IMR-90 (cell line): ENCODE data around the gene PBXIP1. TPM values are rescaled to one million over a fixed set of nuclear protein-coding genes. Genes with fewer than 3 reads are reported as not detected.

Experiments used
- ATAC-seq: fragments of 200-7000 bp; cut with Tn5 transposase; 2 replicates; pipeline ENCODE4 v1.9.1; 2020; ENCODE audit warnings: low read depth, mild to moderate bottlenecking, moderate library complexity
- BruUV-seq: library from RNA; stranded (reverse); fragments of 400-500 nt; replicated peaks from 2 replicates; lab custom pipeline; 2021; lab: Mats Ljungman, UMichigan
- CTCF ChIA-PET: fragments of 300-600 bp; formaldehyde crosslinking; extraction: SDS; loops from one replicate; lab custom pipeline; 2021; ENCODE audit warnings: antibody characterized with exemption; lab: Yijun Ruan, JAX
- POLR2A ChIA-PET: fragments of 300-600 bp; sonication (Branson Sonifier 250); formaldehyde crosslinking; loops from one replicate; lab custom pipeline; 2022; ENCODE audit warnings: antibody characterized with exemption; ENCODE audit not compliant: unreplicated experiment; lab: Charles Lee
- DNase-seq: peaks from one replicate; pipeline ENCODE4 v3.0.0; 2013
- H2AFZ ChIP-seq: replicated peaks from 2 replicates; pipeline ENCODE3; 2013; ENCODE audit warnings: low read length, mild to moderate bottlenecking; ENCODE audit not compliant: poor library complexity
- H2AK5ac ChIP-seq: 2 replicates; pipeline ENCODE4 v1.6.1; 2013; ENCODE audit warnings: low read depth, low read length, inconsistent platforms
- H2AK9ac ChIP-seq: replicated peaks from 2 replicates; pipeline ENCODE3; 2013; ENCODE audit warnings: mild to moderate bottlenecking, low read depth, low read length, moderate library complexity; ENCODE audit not compliant: poor library complexity
- H2BK120ac ChIP-seq: 2 replicates; pipeline ENCODE4 v1.6.1; 2013; ENCODE audit warnings: low read depth, low read length, inconsistent platforms
- H2BK15ac ChIP-seq: 3 replicates; pipeline ENCODE4 v1.6.1; 2013; ENCODE audit warnings: low read depth, low read length, inconsistent platforms
- H2BK20ac ChIP-seq: 2 replicates; pipeline ENCODE4 v1.6.1; 2013; ENCODE audit warnings: low read depth, mild to moderate bottlenecking, inconsistent platforms, low read length, moderate library complexity
- H2BK5ac ChIP-seq: 2 replicates; pipeline ENCODE4 v1.6.1; 2013; ENCODE audit warnings: mild to moderate bottlenecking, low read depth, low read length, inconsistent platforms; ENCODE audit not compliant: poor library complexity, severe bottlenecking
- H3K14ac ChIP-seq: replicated peaks from 2 replicates; pipeline ENCODE4 v1.6.1; 2013; ENCODE audit warnings: low read depth, low read length, inconsistent platforms
- H3K18ac ChIP-seq: 2 replicates; pipeline ENCODE4 v1.6.1; 2013; ENCODE audit warnings: low read depth, low read length, control low read depth
- H3K23ac ChIP-seq: 2 replicates; pipeline ENCODE4 v1.6.1; 2013; ENCODE audit warnings: low read depth, low read length, inconsistent platforms
- H3K27ac ChIP-seq: 2 replicates; pipeline ENCODE4 v1.5.1; 2013; ENCODE audit warnings: mild to moderate bottlenecking, control low read depth, low read length; ENCODE audit not compliant: insufficient read depth
- H3K27me3 ChIP-seq: 2 replicates; pipeline ENCODE4 v1.6.1; 2013; ENCODE audit warnings: low read length; ENCODE audit not compliant: control insufficient read depth, insufficient read depth
- H3K36me3 ChIP-seq: 2 replicates; pipeline ENCODE4 v1.6.1; 2013; ENCODE audit warnings: low read length, mixed read lengths; ENCODE audit not compliant: control insufficient read depth, insufficient read depth
- H3K4ac ChIP-seq: 2 replicates; pipeline ENCODE4 v1.6.1; 2013; ENCODE audit warnings: low read depth, low read length, inconsistent platforms
- H3K4me1 ChIP-seq: 2 replicates; pipeline ENCODE4 v1.6.1; 2013; ENCODE audit warnings: low read length, mixed read lengths; ENCODE audit not compliant: control insufficient read depth, insufficient read depth
- H3K4me2 ChIP-seq: 2 replicates; pipeline ENCODE4 v1.6.1; 2013; ENCODE audit warnings: low read depth, mild to moderate bottlenecking, control low read depth, low read length, moderate library complexity
- H3K4me3 ChIP-seq: 2 replicates; pipeline ENCODE4 v1.5.1; 2013; ENCODE audit warnings: low read depth, mild to moderate bottlenecking, control low read depth, low read length, moderate library complexity; ENCODE audit not compliant: insufficient read depth
- H3K56ac ChIP-seq: 2 replicates; pipeline ENCODE4 v1.6.1; 2013; ENCODE audit warnings: low read length, inconsistent platforms; ENCODE audit not compliant: insufficient read depth; ENCODE audit errors: extremely low read depth
- H3K79me1 ChIP-seq, 2 experiments: 2 replicates each; pipeline ENCODE4 v1.6.1; 2013; ENCODE audit warnings: low read length in 2 of 2, inconsistent platforms in 1 of 2, low read depth in 1 of 2
- H3K9ac ChIP-seq: 2 replicates; pipeline ENCODE4 v1.6.1; 2013; ENCODE audit warnings: low read depth, low read length, control low read depth
- H3K9me1 ChIP-seq: 2 replicates; pipeline ENCODE4 v1.6.1; 2013; ENCODE audit warnings: low read length, inconsistent platforms; ENCODE audit not compliant: insufficient read depth
- H3K9me3 ChIP-seq: 2 replicates; pipeline ENCODE4 v1.6.1; 2013; ENCODE audit warnings: low read length; ENCODE audit not compliant: control insufficient read depth, insufficient read depth
- H4K20me1 ChIP-seq: 2 replicates; pipeline ENCODE4 v1.6.1; 2013; ENCODE audit warnings: low read length, inconsistent platforms; ENCODE audit not compliant: insufficient read depth
- H4K5ac ChIP-seq: 2 replicates; pipeline ENCODE4 v1.6.1; 2013; ENCODE audit warnings: mild to moderate bottlenecking, low read depth, low read length, control low read depth
- H4K8ac ChIP-seq, 2 experiments: 2 replicates each; pipeline ENCODE4 v1.6.1; 2013; ENCODE audit warnings: low read depth in 2 of 2, low read length in 2 of 2, control low read depth in 1 of 2, inconsistent platforms in 1 of 2
- H4K91ac ChIP-seq: 2 replicates; pipeline ENCODE4 v1.6.1; 2013; ENCODE audit warnings: low read depth, low read length, inconsistent platforms; ENCODE audit not compliant: insufficient read depth
- BHLHE40 ChIP-seq: fragments of 150-350 bp; IDR thresholded peaks from 2 replicates; pipeline ENCODE4 v1.6.1; 2016; ENCODE audit warnings: mild to moderate bottlenecking, low read depth, low read length
- CEBPB ChIP-seq: IDR thresholded peaks from 2 replicates; pipeline ENCODE4 v1.6.1; 2012; ENCODE audit warnings: low read depth, low read length, improper control_type of control experiment
- CHD1 ChIP-seq: IDR thresholded peaks from 2 replicates; pipeline ENCODE4 v1.6.1; 2012; ENCODE audit warnings: low read depth, low read length, improper control_type of control experiment
- CTCF ChIP-seq: conservative IDR thresholded peaks from 2 replicates; pipeline ENCODE4 v1.5.1; 2012; ENCODE audit warnings: mild to moderate bottlenecking, low read depth, low read length, improper control_type of control experiment
- ELK1 ChIP-seq: fragments of 150-350 bp; IDR thresholded peaks from 2 replicates; pipeline ENCODE4 v1.6.1; 2016; ENCODE audit warnings: low read depth, mild to moderate bottlenecking, low read length, moderate library complexity, borderline replicate concordance
- FOS ChIP-seq: fragments of 150-350 bp; IDR thresholded peaks from 2 replicates; pipeline ENCODE4 v1.6.1; 2016; ENCODE audit warnings: low read depth, low read length
- MAZ ChIP-seq: IDR thresholded peaks from 2 replicates; pipeline ENCODE4 v1.6.1; 2012; ENCODE audit warnings: low read depth, mild to moderate bottlenecking, low read length, improper control_type of control experiment, moderate library complexity, borderline replicate concordance
- MXI1 ChIP-seq: IDR thresholded peaks from 2 replicates; pipeline ENCODE4 v1.6.1; 2012; ENCODE audit warnings: low read depth, mild to moderate bottlenecking, low read length, moderate library complexity, borderline replicate concordance
- RAD21 ChIP-seq: IDR thresholded peaks from 2 replicates; pipeline ENCODE4 v1.6.1; 2012; ENCODE audit warnings: low read length, improper control_type of control experiment
- RCOR1 ChIP-seq: IDR thresholded peaks from 2 replicates; pipeline ENCODE4 v1.6.1; 2012; ENCODE audit warnings: mild to moderate bottlenecking, low read length, improper control_type of control experiment; ENCODE audit not compliant: insufficient replicate concordance
- RFX5 ChIP-seq: IDR thresholded peaks from 2 replicates; pipeline ENCODE4 v1.8.0; 2012; ENCODE audit warnings: low read depth, mild to moderate bottlenecking, low read length, moderate library complexity
- SMC3 ChIP-seq: fragments of 150-350 bp; IDR thresholded peaks from 2 replicates; pipeline ENCODE4 v1.6.1; 2016; ENCODE audit warnings: low read depth, mild to moderate bottlenecking, antibody characterized with exemption, low read length, moderate library complexity
- USF2 ChIP-seq: fragments of 150-350 bp; IDR thresholded peaks from 2 replicates; pipeline ENCODE4 v1.6.1; 2017; ENCODE audit warnings: mild to moderate bottlenecking, antibody characterized with exemption, low read length, low read depth
- WGBS, 2 experiments: methylation state at CpG; one replicate each; pipeline versions ENCODE4 v1.1.5 to v1.1.7; 2013; ENCODE audit warnings: missing lambda C conversion rate in 2 of 2; ENCODE audit not compliant: insufficient read length in 1 of 2; ENCODE audit errors: extremely low coverage in 2 of 2; 5-methylcytosine and 5-hydroxymethylcytosine counted together
- dilution Hi-C: fragments of 300-500 bp; cut with HindIII; formaldehyde crosslinking; loops from one replicate; pipeline ENCODE4 v1.14.3; 2018; ENCODE audit warnings: low sequenced_read_pairs; ENCODE audit not compliant: unreplicated experiment
- in situ Hi-C: fragments of 300-500 bp; cut with MboI; formaldehyde crosslinking; loops from 3 replicates; pipeline ENCODE4 v1.14.3; 2019; ENCODE audit warnings: low sequenced_read_pairs, inconsistent platforms, mixed read lengths
- intact Hi-C: fragments of 100-400 bp; cut with micrococcal nuclease; formaldehyde crosslinking; loops from 2 replicates; pipeline ENCODE4 v1.10.0; 2022
- polyA plus RNA-seq, 3 experiments: library from polyadenylated mRNA; depleted of rRNA; stranded (reverse); fragments of >200 nt; gene quantifications; 2 replicates each; pipeline ENCODE4 v1.2.3, GENCODE V29; 2012; ENCODE audit warnings: low replicate concordance in 1 of 3
- total RNA-seq: library from RNA; depleted of rRNA; stranded (reverse); fragments of >200 nt; gene quantifications from 2 replicates; pipeline ENCODE4 v1.2.3, GENCODE V29; 2012

The PBXIP1 gene
- total and polyA plus RNA-seq, 2 of the 4 experiments (the other 2 are of a cell fraction) = 28.3 to 44.2 TPM

- H4K5ac ChIP-seq = peak within 1 kb of the TSS; percentile 98
- WGBS, 2 experiments = 4% methylated on average over 3 of the region's 15 CpGs; no CpG with 5 or more reads in 1 of the 2 experiments
- H2BK120ac ChIP-seq = peak within 1 kb of the TSS; percentile 95
- peak within 1 kb of the TSS; percentile 100 for H3K4ac ChIP-seq
- H2BK5ac ChIP-seq = peak within 1 kb of the TSS; percentile 97
- H2BK20ac ChIP-seq = peak within 1 kb of the TSS; percentile 97
- peak within 1 kb of the TSS; percentile 99 for H2BK15ac ChIP-seq
- H3K4me3 ChIP-seq = peak within 1 kb of the TSS; percentile 65
- intact Hi-C loops = loop anchor here (10.0 kb wide), 1 partner anchor 204 kb away; the partner anchor contains the start of genes KRTCAP2 and TRIM46
- peak within 1 kb of the TSS; percentile 87 for H3K9ac ChIP-seq
- H3K4me1 ChIP-seq = peaks cover 18% of the 10 kb centered on the region
- ChIA-PET CTCF (interaction anchor here (0.7 to 2.2 kb wide), 5 partner anchors 10 to 114 kb away, joined by 3 to 9 read pairs (median 5); partner anchors contain the start of gene FLAD1), POLR2A (interaction anchor here (0.5 to 2.0 kb wide), 5 partner anchors 10 to 129 kb away, joined by 3 to 17 read pairs (median 6); partner anchors contain the start of genes ADAM15, PBXIP1 and PYGO2)
- no TSS peak for BruUV-seq
- no peaks in the 10 kb centered on the region for H3K27me3 ChIP-seq
- peak within 1 kb of the TSS; percentile 95 to 98 for H4K8ac ChIP-seq
- H3K14ac ChIP-seq = peak within 1 kb of the TSS; percentile 99
- H2AFZ ChIP-seq = peak within 1 kb of the TSS; percentile 89
- ATAC-seq (peak; percentile 61), DNase-seq (peak; percentile 92)
- H3K18ac ChIP-seq = peak within 1 kb of the TSS; percentile 98
- in situ Hi-C loops = no loop called here
- peak within 1 kb of the TSS; percentile 100 for H4K91ac ChIP-seq
- H2AK5ac ChIP-seq = peak within 1 kb of the TSS; percentile 100
- H3K79me1 ChIP-seq = peaks cover 14 to 62% of the 10 kb centered on the region in 2 experiments
- no peaks in the 10 kb centered on the region for H3K9me3 ChIP-seq
- H3K56ac ChIP-seq = peak within 1 kb of the TSS; percentile 92
- H3K4me2 ChIP-seq = peak within 1 kb of the TSS; percentile 97
- H3K23ac ChIP-seq = peak within 1 kb of the TSS; percentile 100
- peaks cover 26% of the 10 kb centered on the region for H3K36me3 ChIP-seq
- H3K9me1 ChIP-seq = peaks cover 7% of the 10 kb centered on the region
- peak within 1 kb of the TSS; percentile 96 for H3K27ac ChIP-seq
- H4K20me1 ChIP-seq = peaks cover 35% of the 10 kb centered on the region
- dilution Hi-C loops = no loop called here
- H2AK9ac ChIP-seq = peak within 1 kb of the TSS; percentile 99
- no peak for TF ChIP-seq USF2
- no peak for TF ChIP-seq RFX5
- TF ChIP-seq RAD21 = no peak
- peak; percentile 98; the same call in 1 of the 2 replicates for TF ChIP-seq MAZ
- TF ChIP-seq MXI1 = peak; percentile 68
- no peak for TF ChIP-seq CTCF
- TF ChIP-seq CHD1 = no peak
- TF ChIP-seq ELK1 = no peak
- no peak for TF ChIP-seq SMC3
- TF ChIP-seq FOS = 0 out of 2 replicates have a peak, but pooled peaks have one; percentile 35
- TF ChIP-seq CEBPB = no peak
- TF ChIP-seq BHLHE40 = no peak
- TF ChIP-seq RCOR1 = no peak
These were observed 14.9 kb upstream of the PBXIP1 start, which contains the start of gene SHC1 for GRCh38 chr1:154970631-154971340. Gene SHC1 (minus strand): TSS chr1:154970747. CDS start chr1:154970526, 221 bp downstream.
